ENCODE data around the gene BACH2. TPM values are rescaled to one million over a fixed set of nuclear protein-coding genes. Genes with fewer than 3 reads are reported as not detected.

The BACH2 gene
- total RNA-seq, 1 experiment from 2014 or later, result not detected

DNA sequence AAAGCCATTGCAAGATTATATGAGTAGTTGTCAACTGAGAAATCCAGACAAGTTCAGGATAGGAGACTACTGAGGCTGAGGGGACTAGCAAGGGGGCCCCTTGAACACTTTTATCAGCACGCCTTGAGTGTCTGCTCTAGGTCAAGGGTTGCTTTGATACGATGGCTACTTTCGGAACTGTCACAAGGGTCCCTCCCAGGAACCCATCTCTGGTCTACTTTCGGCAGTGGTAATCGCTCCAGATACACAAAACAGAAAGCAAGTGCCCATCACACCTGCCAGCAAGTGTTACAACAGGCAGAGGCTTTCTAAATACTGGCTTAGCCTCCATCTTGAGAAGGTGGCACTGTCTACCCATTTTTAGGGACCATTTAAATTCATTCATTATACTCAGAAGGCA, 341.3 kb downstream of the BACH2 start:
- Histone ChIP-seq H3K4me3 (no peak overlapping the region), H3K27me3 (no peaks in the 10 kb centered on the region), H3K36me3 (no peaks in the 10 kb centered on the region), H3K9me3 (no peaks in the 10 kb centered on the region)
- no peak for DNase-seq

DNA sequence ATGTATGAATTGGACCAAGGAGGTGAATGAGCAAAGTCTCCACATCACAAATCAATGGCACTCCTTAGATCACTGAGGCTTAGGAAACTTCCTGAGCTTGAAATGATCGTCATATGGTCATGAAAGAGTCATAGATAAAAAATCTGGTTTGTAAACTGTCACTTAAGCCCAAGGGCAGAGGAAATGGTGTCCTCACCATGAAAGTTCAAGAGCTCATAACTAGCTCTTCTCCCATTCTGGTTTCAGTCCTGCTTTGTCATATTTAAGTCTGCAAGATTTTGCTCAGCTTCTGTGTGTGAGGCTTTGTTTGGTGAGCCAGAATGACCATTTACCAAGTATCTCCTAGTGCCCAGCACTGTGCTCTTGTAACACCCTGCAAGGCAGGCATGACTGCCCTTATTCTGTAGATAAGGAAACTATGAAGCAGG, 341.9 kb downstream of the BACH2 start:
- no peaks in the 10 kb centered on the region for H3K27me3 ChIP-seq
- no peak for DNase-seq
- H3K9me3 ChIP-seq, result no peaks in the 10 kb centered on the region
- H3K4me3 ChIP-seq, result no peak overlapping the region
- H3K36me3 ChIP-seq, result no peaks in the 10 kb centered on the region

DNA sequence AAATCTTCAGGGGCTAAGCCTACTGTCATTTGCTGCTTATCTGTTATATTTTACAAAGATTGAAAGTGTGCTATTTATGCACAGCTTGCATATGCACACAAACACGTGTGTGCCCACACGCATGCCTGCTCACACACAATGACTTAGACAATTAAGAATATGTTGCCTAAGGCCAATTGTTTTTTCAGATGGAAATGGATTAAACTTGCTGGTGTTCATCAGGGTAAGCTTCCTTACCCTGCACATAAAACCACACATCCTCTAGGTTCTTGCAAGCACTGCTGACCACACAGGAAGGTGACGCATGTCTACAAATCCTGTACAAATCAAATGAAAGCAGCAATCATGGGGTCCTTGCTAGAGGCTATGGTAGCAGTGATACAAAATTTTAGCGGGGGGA, 344.0 kb downstream of the BACH2 start:
- Histone ChIP-seq H3K36me3 (no peaks in the 10 kb centered on the region), H3K27me3 (no peaks in the 10 kb centered on the region), H3K4me3 (no peak overlapping the region), H3K9me3 (no peaks in the 10 kb centered on the region)
- DNase-seq, result no peak

DNA sequence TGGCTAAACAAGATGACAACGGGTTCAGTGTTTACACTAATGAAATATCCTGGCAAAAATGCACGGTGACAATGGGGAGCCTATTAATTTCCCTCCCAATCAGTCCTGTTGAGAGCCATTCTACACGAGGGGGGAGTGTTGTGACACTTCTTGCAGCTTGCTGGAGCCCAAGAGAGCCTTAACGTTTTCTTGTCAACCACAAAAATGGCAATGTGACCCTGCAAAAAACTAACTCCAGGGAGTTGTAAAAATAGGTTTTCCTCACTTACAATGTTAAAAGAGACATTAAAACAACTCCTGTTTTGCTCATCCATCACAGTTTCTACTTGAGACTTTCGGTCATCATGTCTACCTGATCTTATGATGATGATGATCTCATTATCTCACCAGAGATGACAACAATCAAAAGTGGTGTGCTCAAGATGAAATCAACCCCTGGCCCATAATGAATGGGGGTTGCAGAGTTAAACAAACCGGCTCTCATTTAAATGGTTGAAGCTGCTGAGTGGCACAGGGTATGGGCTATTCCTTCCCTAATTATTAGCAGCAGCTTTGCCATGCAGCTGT, 344.5 kb downstream of the BACH2 start:
- Histone ChIP-seq H3K36me3 (no peaks in the 10 kb centered on the region), H3K4me3 (no peak overlapping the region), H3K27me3 (no peaks in the 10 kb centered on the region), H3K9me3 (no peaks in the 10 kb centered on the region)
- DNase-seq, result no peak

DNA sequence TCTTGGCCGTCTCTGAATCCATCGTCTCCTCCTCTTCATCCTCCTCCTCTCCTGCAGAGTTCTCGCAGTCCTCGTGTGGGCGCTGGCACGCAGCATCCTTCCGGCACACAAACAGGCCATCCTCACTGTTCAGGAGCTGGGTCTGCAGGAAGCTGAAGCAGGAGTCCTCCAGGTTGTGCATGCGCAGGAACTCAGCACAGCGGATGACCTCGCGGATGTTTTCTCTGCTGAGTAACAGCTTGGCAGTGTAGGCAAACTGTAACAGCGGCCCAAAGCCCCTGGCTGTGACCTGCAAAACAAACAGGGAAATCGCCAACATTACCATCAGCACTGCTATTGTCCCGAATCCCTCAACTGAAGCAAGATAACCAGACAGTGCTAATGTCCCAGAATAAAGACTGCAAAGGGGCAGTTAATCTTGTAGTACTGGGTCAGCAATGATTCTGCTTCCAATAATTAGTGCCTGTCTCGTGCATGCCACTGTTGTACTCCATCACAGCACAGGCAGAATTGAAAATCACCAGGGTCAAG, 345.0 kb downstream of the BACH2 start:
- Histone ChIP-seq H3K27me3 (no peaks in the 10 kb centered on the region), H3K4me3 (no peak overlapping the region), H3K36me3 (no peaks in the 10 kb centered on the region), H3K9me3 (no peaks in the 10 kb centered on the region)
- DNase-seq, result peak; percentile 31

DNA sequence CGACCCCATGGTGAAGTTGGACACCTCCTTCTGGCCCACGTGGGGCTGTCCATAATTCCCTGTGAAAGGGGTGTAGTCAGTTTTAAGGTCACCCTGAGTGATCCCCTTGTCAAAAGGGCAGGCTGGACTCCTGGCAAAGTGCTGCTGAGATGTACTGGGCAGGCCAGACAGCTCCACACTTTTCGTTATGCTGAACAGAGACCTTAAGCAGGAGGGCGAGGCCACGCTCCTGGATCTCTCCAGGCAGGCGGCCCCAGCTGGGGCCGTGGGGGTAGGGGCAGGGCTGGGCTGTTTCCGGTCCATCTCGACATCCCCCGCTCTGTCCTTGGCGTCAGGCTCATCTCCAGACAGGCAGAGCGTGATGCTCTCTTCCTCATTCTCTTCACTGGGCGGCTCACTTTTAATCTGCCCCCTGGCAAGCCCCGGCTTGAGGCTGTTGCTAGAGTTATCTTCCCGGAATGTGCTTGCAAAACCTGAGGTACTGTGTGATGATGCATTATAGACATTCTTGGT, 345.7 kb downstream of the BACH2 start:
- no peak for DNase-seq
- no peaks in the 10 kb centered on the region for H3K27me3 ChIP-seq
- H3K9me3 ChIP-seq, result no peaks in the 10 kb centered on the region
- no peak overlapping the region for H3K4me3 ChIP-seq
- no peaks in the 10 kb centered on the region for H3K36me3 ChIP-seq

DNA sequence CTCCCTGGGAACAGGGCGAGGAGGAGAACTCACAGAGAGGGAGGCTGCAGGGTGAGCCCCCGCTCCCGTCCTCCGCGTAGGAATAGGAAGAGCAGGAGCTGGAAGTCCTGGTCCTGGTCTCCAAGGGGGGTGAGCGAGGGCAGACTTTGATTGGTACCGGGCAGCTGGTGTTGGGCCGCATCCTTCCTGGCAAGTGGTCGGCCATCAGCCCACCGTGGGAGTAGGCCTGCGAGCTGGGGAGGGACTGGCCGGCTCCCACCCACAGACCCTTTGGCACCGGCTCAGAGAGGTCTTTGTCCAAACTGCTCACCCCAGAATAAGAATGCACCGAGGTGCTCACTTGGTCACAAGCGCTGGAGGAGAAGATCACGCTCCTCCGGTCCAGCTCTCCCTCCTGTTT, 346.2 kb downstream of the BACH2 start:
- H3K27me3 ChIP-seq, result no peaks in the 10 kb centered on the region
- no peak for DNase-seq
- H3K9me3 ChIP-seq, result no peaks in the 10 kb centered on the region
- no peaks in the 10 kb centered on the region for H3K36me3 ChIP-seq
- no peak overlapping the region for H3K4me3 ChIP-seq

DNA sequence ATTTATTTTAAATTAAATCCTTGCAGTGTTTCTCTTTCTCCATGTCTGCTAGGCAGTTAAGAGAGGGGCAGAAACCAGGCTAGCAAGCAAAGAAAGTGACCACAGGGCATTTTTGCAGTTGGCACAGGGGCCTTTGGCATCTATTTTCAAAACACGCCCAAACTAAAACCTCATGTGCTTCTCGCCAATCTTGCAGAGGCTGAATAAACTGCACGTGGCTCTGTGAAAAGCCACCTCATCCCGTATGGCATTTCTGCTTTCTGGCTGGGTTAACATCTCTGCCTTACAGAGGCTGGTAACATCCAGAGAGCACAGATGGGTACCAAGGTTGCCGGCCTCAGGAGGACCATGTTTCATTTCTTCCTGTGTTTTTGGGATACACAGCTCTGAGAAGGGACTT, 347.8 kb downstream of the BACH2 start:
- Histone ChIP-seq H3K4me3 (no peak overlapping the region), H3K36me3 (no peaks in the 10 kb centered on the region), H3K9me3 (no peaks in the 10 kb centered on the region), H3K27me3 (no peaks in the 10 kb centered on the region)
- DNase-seq, result peak; percentile 44

DNA sequence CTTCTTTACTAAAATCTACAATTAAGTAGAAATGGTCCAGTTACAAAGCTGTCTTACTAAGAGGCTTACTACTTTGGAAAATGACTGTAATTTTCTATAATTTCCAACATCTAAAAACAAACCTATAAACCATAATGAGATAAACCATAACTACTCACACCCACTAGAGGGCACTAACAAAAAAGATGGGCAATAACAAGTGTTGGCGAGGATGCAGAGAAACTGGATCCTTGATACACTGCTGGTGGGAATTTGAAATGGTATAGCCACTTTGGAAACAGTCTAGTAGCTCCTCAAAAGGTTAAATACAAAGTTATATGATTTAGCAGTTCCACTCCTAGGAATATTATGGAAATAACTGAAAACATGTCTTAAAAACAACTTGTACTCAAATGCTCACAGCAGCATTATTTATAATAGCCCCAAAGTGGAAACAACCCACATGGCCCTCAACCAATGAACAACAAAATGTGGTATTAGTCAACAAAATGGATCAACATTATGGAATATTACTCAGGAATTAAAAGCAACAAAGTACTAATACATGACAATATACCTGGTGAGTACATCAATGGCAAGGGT, 351.7 kb downstream of the BACH2 start:
- no peaks in the 10 kb centered on the region for H3K27me3 ChIP-seq
- no peaks in the 10 kb centered on the region for H3K9me3 ChIP-seq
- DNase-seq, result no peak
- H3K36me3 ChIP-seq, result no peaks in the 10 kb centered on the region
- no peak overlapping the region for H3K4me3 ChIP-seq

DNA sequence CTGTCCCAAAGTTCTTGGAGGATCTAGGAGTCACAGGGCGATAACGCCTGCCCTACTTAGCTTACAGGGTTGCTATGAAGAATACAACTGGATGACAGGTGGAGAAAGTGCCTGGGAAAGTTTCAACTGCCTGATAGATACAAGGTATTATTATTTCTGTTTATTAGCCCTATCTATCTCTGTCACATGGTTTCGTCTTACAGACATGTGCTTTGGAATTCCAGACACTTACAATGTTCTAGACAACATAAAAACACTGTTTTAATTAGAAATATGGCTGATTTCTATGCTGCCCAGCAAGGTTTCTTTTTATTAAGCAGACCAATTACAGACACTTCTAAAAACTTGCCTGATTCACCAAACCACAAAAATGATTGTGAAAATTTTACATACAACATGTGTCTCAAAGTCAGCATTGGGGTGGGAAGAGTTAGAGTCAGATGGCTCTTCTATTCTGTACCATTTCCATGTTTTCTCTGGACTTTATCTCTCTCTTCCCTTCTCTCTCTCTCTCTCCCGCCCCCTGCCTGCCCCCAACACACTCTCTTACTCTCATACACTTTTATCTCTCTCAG, 352.4 kb downstream of the BACH2 start:
- Histone ChIP-seq H3K4me3 (no peak overlapping the region), H3K27me3 (no peaks in the 10 kb centered on the region), H3K9me3 (no peaks in the 10 kb centered on the region), H3K36me3 (no peaks in the 10 kb centered on the region)
- no peak for DNase-seq

DNA sequence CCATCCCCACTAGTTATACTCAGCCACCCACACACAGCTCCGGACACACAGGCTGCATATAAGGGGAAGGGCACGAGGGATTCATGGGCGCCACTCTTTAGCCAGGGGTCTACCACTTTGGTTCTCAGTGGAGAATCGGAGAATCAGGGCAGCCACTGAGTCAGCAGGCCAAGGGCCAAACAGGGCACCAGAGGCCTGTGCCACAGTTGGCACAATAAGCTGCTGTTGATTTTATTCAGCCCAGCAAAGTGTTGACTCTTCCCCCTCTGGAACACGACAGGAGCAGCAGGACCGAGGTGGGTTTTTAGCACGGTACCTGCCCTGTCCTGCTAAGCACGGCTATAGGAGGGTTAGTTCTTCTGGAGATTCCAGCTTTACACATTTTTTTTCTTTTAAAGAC, 354.0 kb downstream of the BACH2 start:
- H3K4me3 ChIP-seq, result no peak overlapping the region
- H3K9me3 ChIP-seq, result no peaks in the 10 kb centered on the region
- no peak for DNase-seq
- no peaks in the 10 kb centered on the region for H3K27me3 ChIP-seq
- H3K36me3 ChIP-seq, result no peaks in the 10 kb centered on the region

DNA sequence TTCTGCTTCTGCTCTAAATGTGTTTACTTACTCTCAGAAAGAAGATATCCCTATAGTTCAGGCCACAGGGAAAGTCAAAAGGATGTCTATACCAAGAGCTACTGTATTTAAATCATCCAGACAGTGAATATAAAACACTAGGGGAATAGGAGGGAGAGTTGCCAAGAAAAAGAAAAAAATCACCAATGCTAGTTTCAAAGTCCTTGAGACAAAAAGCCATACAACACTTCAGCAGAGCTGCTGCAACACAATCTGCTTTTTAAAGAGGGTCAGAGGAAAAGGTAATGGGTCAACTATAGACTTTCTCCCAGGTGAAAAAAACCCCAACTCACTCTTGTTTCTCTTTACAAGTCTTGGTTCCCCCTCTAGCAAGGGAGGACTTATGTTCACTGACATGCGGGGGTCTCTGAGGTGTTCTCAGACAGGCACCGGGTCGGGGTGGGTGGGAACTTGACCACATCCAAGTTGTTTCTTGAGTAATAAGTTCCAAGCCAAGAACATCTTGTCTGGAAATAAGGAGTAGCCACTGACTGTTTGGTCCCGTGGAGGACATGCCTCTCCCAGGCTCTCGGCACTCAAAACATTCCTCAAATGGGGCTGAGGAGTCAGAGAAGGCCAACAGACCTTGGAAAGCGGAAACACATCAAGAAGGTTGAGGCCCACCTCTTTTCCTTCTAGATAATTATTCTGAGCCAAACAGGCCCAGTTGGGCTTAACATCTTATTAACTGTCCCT, 354.7 kb downstream of the BACH2 start:
- H3K27me3 ChIP-seq, result no peaks in the 10 kb centered on the region
- no peak for DNase-seq
- no peaks in the 10 kb centered on the region for H3K36me3 ChIP-seq
- H3K9me3 ChIP-seq, result no peaks in the 10 kb centered on the region
- H3K4me3 ChIP-seq, result no peak overlapping the region

DNA sequence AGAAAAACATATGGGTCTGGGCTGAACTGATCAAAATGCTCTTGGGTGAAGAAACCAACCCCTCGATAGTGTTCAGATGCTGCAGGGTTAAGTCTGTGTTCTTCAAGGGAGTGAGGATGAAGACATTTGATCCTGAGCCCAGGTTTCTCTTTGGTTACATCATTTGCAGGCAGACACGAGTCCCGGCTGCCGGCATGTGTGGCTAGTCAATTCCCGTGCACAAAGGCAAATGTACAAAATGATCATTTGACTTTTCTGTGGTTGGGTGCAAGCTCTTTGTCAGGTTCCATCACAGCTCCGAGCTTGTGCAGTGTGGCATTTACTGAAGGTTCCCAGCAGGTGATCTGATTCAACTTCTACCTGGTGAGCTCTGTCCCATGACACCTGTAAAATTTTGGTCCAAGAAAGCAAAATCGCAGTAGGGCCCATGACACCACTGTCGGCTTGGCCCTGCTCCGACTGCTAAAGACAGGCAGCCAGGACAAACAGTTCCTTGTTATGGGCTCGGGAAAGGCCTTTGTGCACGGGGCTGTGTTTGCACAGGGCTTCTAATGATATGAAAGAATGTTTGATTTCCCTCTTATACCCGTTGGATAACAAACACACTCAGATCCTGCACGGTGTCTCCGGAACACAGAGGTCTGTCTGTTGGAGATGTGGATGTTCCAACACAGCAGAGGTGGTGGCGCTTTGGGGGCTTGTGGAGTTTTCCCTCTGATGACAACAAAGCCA, 355.4 kb downstream of the BACH2 start:
- H3K27me3 ChIP-seq, result no peaks in the 10 kb centered on the region
- no peaks in the 10 kb centered on the region for H3K9me3 ChIP-seq
- DNase-seq, result no peak
- H3K36me3 ChIP-seq, result no peaks in the 10 kb centered on the region
- H3K4me3 ChIP-seq, result no peak overlapping the region

DNA sequence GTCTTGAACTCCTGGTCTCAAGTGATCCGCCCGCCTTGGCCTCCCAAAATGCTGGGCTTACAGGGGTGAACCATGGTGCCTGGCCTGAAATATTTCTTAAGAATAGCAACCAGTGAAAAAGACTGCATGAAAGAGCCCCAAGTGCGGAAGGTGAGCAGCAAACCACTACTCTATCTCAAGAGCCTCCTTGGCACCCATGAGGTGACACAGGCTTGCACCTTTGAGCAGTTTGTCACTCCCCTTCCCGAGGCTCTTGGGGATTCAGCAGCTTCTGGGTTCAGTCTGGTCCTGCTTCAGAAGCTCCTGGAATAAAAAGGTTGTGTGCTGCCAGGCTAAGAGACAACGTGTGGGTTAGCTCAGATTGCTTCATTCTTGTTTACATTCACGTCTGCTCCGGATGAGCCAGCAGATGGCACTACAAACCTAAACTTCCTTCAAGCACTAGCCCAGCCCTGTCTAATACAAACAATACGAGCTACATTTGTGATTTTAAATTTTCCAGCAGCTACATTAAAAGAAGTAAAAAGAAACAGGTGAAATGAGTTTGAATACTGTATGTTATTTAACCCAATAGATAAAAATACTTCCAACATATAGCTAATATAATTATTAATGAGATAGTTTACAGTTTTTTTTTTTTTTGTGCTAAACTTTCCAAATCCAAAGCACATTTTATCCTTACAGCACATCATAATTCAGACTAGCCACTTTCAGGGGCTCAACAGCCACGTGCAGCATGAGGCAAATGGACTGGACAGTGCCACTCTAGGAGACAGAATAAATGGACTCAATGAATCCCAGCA, 356.2 kb downstream of the BACH2 start:
- no peaks in the 10 kb centered on the region for H3K9me3 ChIP-seq
- H3K36me3 ChIP-seq, result no peaks in the 10 kb centered on the region
- DNase-seq, result peak; percentile 36
- H3K4me3 ChIP-seq, result no peak overlapping the region
- no peaks in the 10 kb centered on the region for H3K27me3 ChIP-seq

DNA sequence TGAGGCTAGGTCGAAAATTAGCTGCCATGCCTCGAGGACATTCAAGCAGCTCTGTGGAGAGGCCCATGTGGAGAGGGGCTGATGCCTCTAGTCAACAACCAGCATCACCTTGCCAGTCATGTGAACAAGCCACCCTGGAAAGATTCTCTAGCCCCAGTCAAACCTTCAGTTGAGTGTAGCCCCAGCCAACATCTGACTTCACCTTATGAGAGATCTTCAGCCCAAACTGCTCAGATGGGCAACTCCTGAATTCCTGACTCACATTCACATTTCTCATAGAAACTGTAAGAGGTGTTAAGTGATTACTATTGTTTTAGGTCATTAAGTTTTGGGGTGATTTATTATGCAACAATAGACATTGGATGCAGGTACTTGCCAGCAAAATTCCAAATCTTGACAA, 357.5 kb downstream of the BACH2 start:
- no peaks in the 10 kb centered on the region for H3K36me3 ChIP-seq
- no peak for DNase-seq
- H3K27me3 ChIP-seq, result no peaks in the 10 kb centered on the region
- no peak overlapping the region for H3K4me3 ChIP-seq
- H3K9me3 ChIP-seq, result no peaks in the 10 kb centered on the region

DNA sequence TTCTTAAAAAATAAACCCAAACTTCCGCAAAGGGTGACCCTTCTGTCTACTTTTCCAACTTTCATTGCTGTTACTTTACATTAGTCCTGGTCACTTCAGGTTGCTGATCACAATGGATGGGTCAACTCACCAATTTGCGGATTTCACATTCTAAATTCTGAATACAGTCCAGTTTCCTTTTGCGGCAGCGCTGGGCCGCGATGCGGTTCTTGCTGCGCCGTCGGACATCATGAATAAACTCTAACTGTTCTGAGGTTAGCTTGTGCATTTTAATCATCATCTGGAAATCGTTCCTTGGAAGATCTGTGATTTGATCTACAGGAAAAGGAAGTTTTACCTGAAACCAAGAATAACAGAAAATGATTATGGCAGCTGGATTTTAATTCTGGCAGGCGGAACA, 358.6 kb downstream of the BACH2 start:
- no peak for DNase-seq
- Histone ChIP-seq H3K27me3 (no peaks in the 10 kb centered on the region), H3K9me3 (no peaks in the 10 kb centered on the region), H3K4me3 (no peak overlapping the region), H3K36me3 (no peaks in the 10 kb centered on the region)

All from MG63 (cell line).